GM21717 (cell line): ENCODE data around the gene CETN3.

Experiments used
- ATAC-seq: cut with Tn5 transposase; IDR thresholded peaks from one replicate; pipeline ENCODE4 v1.9.1; 2021; ENCODE audit warnings: mild to moderate bottlenecking, moderate library complexity; ENCODE audit not compliant: unreplicated experiment

CETN3 gene

GRCh38 chr5:90409318-90410177 lies at the start of gene CETN3:
Gene CETN3 (minus strand): TSS chr5:90409756. CDS start chr5:90409661, 95 bp downstream.
- peak; percentile 96 for ATAC-seq

GRCh38 chr5:90446961-90447360 lies 37.4 kb upstream of the CETN3 start:
- no peak for ATAC-seq

- ATAC-seq: no peak
These were observed 31.1 kb upstream of the CETN3 start for GRCh38 chr5:90440644-90441043.

- no peak for ATAC-seq
These were observed 28.5 kb upstream of the CETN3 start for GRCh38 chr5:90438100-90438499.

- no peak for ATAC-seq
These were observed 28.1 kb upstream of the CETN3 start for GRCh38 chr5:90437663-90438062.

- ATAC-seq: peak; percentile 71
These were observed 24.7 kb upstream of the CETN3 start for GRCh38 chr5:90434116-90434714.

GRCh38 chr5:90424245-90424644 lies 14.7 kb upstream of the CETN3 start:
- no peak for ATAC-seq

GRCh38 chr5:90421136-90421535 lies 11.6 kb upstream of the CETN3 start:
- no peak for ATAC-seq

- ATAC-seq: no peak
These were observed 8.7 kb upstream of the CETN3 start for GRCh38 chr5:90418214-90418613.

- ATAC-seq: no peak
These were observed 714 bp upstream of the CETN3 start for GRCh38 chr5:90410178-90410762.

GRCh38 chr5:90408571-90409317 lies 812 bp downstream of the CETN3 start:
- no peak for ATAC-seq

- ATAC-seq: no peak
These were observed 3.1 kb downstream of the CETN3 start for GRCh38 chr5:90406466-90406865.

GRCh38 chr5:90402521-90403255 lies 6.9 kb downstream of the CETN3 start:
- ATAC-seq: no peak

- no peak for ATAC-seq
These were observed 10.3 kb downstream of the CETN3 start for GRCh38 chr5:90399251-90399650.

GRCh38 chr5:90398726-90399125 lies 10.8 kb downstream of the CETN3 start:
- ATAC-seq: no peak

GRCh38 chr5:90395005-90395404 lies 14.6 kb downstream of the CETN3 start:
- ATAC-seq: no peak

GRCh38 chr5:90390928-90391327 lies 18.6 kb downstream of the CETN3 start:
- ATAC-seq: no peak

- no peak for ATAC-seq
These were observed 19.2 kb downstream of the CETN3 start for GRCh38 chr5:90390326-90390725.

- no peak for ATAC-seq
These were observed 22.0 kb downstream of the CETN3 start for GRCh38 chr5:90387508-90387907.

- no peak for ATAC-seq
These were observed 23.4 kb downstream of the CETN3 start for GRCh38 chr5:90386099-90386710.
